ENCODE measurements around the gene NAGK.

- no peak for TF ChIP-seq JUNB (IDR thresholded peaks at IDR 0.05)
- no peak for TF ChIP-seq SREBF2 (IDR thresholded peaks at IDR 0.05)
- TF ChIP-seq CTCF (IDR thresholded peaks at IDR 0.05): no peak
- no peak for TF ChIP-seq MAFK (IDR thresholded peaks at IDR 0.05; ENCODE audit: partially characterized antibody)
- no peak for TF ChIP-seq CEBPB (IDR thresholded peaks at IDR 0.05)
- TF ChIP-seq POLR2A (IDR thresholded peaks at IDR 0.05; ENCODE audit: low read length): no peak
- TF ChIP-seq MAZ (IDR thresholded peaks at IDR 0.05; ENCODE audit: borderline replicate concordance, low read depth, low read length): no peak
- TF ChIP-seq EP300 (IDR thresholded peaks at IDR 0.05): no peak
- TF ChIP-seq, protein P1, sequence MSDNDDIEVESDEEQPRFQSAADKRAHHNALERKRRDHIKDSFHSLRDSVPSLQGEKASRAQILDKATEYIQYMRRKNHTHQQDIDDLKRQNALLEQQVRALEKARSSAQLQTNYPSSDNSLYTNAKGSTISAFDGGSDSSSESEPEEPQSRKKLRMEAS (IDR thresholded peaks at IDR 0.05): no peak
- no peak for TF ChIP-seq CBX8 (IDR thresholded peaks at IDR 0.05)
- TF ChIP-seq, protein P2, sequence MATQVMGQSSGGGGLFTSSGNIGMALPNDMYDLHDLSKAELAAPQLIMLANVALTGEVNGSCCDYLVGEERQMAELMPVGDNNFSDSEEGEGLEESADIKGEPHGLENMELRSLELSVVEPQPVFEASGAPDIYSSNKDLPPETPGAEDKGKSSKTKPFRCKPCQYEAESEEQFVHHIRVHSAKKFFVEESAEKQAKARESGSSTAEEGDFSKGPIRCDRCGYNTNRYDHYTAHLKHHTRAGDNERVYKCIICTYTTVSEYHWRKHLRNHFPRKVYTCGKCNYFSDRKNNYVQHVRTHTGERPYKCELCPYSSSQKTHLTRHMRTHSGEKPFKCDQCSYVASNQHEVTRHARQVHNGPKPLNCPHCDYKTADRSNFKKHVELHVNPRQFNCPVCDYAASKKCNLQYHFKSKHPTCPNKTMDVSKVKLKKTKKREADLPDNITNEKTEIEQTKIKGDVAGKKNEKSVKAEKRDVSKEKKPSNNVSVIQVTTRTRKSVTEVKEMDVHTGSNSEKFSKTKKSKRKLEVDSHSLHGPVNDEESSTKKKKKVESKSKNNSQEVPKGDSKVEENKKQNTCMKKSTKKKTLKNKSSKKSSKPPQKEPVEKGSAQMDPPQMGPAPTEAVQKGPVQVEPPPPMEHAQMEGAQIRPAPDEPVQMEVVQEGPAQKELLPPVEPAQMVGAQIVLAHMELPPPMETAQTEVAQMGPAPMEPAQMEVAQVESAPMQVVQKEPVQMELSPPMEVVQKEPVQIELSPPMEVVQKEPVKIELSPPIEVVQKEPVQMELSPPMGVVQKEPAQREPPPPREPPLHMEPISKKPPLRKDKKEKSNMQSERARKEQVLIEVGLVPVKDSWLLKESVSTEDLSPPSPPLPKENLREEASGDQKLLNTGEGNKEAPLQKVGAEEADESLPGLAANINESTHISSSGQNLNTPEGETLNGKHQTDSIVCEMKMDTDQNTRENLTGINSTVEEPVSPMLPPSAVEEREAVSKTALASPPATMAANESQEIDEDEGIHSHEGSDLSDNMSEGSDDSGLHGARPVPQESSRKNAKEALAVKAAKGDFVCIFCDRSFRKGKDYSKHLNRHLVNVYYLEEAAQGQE (IDR thresholded peaks at IDR 0.05): no peak
Observed at GRCh38 chr2:71121479-71121878, 53.0 kb downstream of the NAGK start.

All from A549 (cell line).